Measurements from ENCODE around the gene FAM43A.

Gene FAM43A

GRCh38 chr3:194713299-194714136, 27.8 kb downstream of the FAM43A start:
- H3K4me3 ChIP-seq (replicated peaks; ENCODE audit: low read depth, low read length) = no peak overlapping the region
- H3K36me3 ChIP-seq (ENCODE audit: control insufficient read depth, insufficient read depth, low read length) = no peaks in the 10 kb centered on the region
- no peak for TF ChIP-seq CTCF (IDR thresholded peaks at IDR 0.05; ENCODE audit: insufficient read depth, low read length, poor library complexity, severe bottlenecking)
- no peak for DNase-seq (ENCODE audit: extremely low read depth, insufficient read length)
- no peaks in the 10 kb centered on the region for H3K27me3 ChIP-seq (replicated peaks; ENCODE audit: control insufficient read depth, insufficient read depth, low read length)

DNA sequence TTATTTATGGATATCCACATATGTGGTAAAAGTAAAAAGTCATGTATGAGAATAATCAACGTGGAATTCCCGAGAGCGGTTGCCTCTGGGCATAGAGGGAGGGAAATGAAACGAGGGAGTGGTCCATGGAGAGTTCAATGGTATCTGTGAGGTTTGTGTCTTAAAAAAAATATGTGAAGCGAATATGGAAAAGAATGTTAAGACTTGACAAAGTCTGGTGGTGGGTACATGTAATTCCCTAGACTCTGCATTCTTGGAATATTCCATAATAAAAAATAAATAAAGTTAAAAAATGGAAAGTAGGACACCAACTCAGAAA, 28.4 kb downstream of the FAM43A start:
- no peak for DNase-seq (ENCODE audit: extremely low read depth, insufficient read length)
- no peak for TF ChIP-seq CTCF (IDR thresholded peaks at IDR 0.05; ENCODE audit: insufficient read depth, low read length, poor library complexity, severe bottlenecking)
- Histone ChIP-seq H3K36me3 (ENCODE audit: control insufficient read depth, insufficient read depth, low read length) (no peaks in the 10 kb centered on the region), H3K4me3 (replicated peaks; ENCODE audit: low read depth, low read length) (no peak overlapping the region), H3K27me3 (replicated peaks; ENCODE audit: control insufficient read depth, insufficient read depth, low read length) (no peaks in the 10 kb centered on the region)

- no peak for TF ChIP-seq CTCF (IDR thresholded peaks at IDR 0.05; ENCODE audit: insufficient read depth, low read length, poor library complexity, severe bottlenecking)
- DNase-seq (ENCODE audit: extremely low read depth, insufficient read length) = no peak
- no peaks in the 10 kb centered on the region for H3K36me3 ChIP-seq (ENCODE audit: control insufficient read depth, insufficient read depth, low read length)
- H3K4me3 ChIP-seq (replicated peaks; ENCODE audit: low read depth, low read length) = no peak overlapping the region
- H3K27me3 ChIP-seq (replicated peaks; ENCODE audit: control insufficient read depth, insufficient read depth, low read length) = no peaks in the 10 kb centered on the region
Observed at GRCh38 chr3:194714564-194714963, 28.9 kb downstream of the FAM43A start.

GRCh38 chr3:194715022-194715800, 29.5 kb downstream of the FAM43A start:
- Histone ChIP-seq H3K27me3 (replicated peaks; ENCODE audit: control insufficient read depth, insufficient read depth, low read length) (no peaks in the 10 kb centered on the region), H3K36me3 (ENCODE audit: control insufficient read depth, insufficient read depth, low read length) (no peaks in the 10 kb centered on the region), H3K4me3 (replicated peaks; ENCODE audit: low read depth, low read length) (no peak overlapping the region)
- no peak for TF ChIP-seq CTCF (IDR thresholded peaks at IDR 0.05; ENCODE audit: insufficient read depth, low read length, poor library complexity, severe bottlenecking)
- DNase-seq (ENCODE audit: extremely low read depth, insufficient read length) = no peak

- TF ChIP-seq CTCF (IDR thresholded peaks at IDR 0.05; ENCODE audit: insufficient read depth, low read length, poor library complexity, severe bottlenecking) = no peak
- H3K27me3 ChIP-seq (replicated peaks; ENCODE audit: control insufficient read depth, insufficient read depth, low read length) = no peaks in the 10 kb centered on the region
- DNase-seq (ENCODE audit: extremely low read depth, insufficient read length) = no peak
- H3K4me3 ChIP-seq (replicated peaks; ENCODE audit: low read depth, low read length) = no peak overlapping the region
- H3K36me3 ChIP-seq (ENCODE audit: control insufficient read depth, insufficient read depth, low read length) = no peaks in the 10 kb centered on the region
Observed at GRCh38 chr3:194718079-194718478, 32.4 kb downstream of the FAM43A start.

Data from GM06990 (cell line).